Mesenchymal stem cell (in vitro differentiated cells and primary cell): Measurements from ENCODE around the gene TMEM181.
A peak's percentile ranks its signal among the peaks of the same experiment; 100 is the strongest.

Experiments
- DNase-seq: peaks from one replicate; pipeline ENCODE4 v3.0.0-alpha.2; 2013
- H2AFZ ChIP-seq: one replicate; pipeline ENCODE4 v1.6.1; 2013; ENCODE audit warnings: low read depth, mild to moderate bottlenecking, control low read depth, inconsistent platforms, low read length, moderate library complexity
- H2AK5ac ChIP-seq: 2 replicates; pipeline ENCODE4 v1.6.1; 2013; ENCODE audit warnings: low read length, moderate library complexity, mild to moderate bottlenecking, inconsistent platforms; ENCODE audit not compliant: severe bottlenecking
- H2BK120ac ChIP-seq: one replicate; pipeline ENCODE4 v1.6.1; 2013; ENCODE audit warnings: low read depth, mild to moderate bottlenecking, inconsistent platforms, low read length, moderate library complexity
- H2BK12ac ChIP-seq, 2 experiments: one replicate each; pipeline ENCODE4 v1.6.1; 2013; ENCODE audit warnings: inconsistent platforms in 2 of 2, low read length in 2 of 2, mild to moderate bottlenecking in 2 of 2, moderate library complexity in 2 of 2, control low read depth in 1 of 2
- H2BK15ac ChIP-seq: one replicate; pipeline ENCODE4 v1.6.1; 2013; ENCODE audit warnings: mild to moderate bottlenecking, low read depth, inconsistent platforms; ENCODE audit not compliant: poor library complexity, severe bottlenecking
- H2BK5ac ChIP-seq: 2 replicates; pipeline ENCODE4 v1.6.1; 2013; ENCODE audit warnings: low read depth, mild to moderate bottlenecking, low read length, control low read depth, inconsistent platforms; ENCODE audit not compliant: poor library complexity, severe bottlenecking
- H3K14ac ChIP-seq, 2 experiments: one replicate each; pipeline ENCODE4 v1.6.1; 2013; ENCODE audit warnings: inconsistent platforms in 2 of 2, low read length in 2 of 2, control low read depth in 1 of 2, mild to moderate bottlenecking in 1 of 2, moderate library complexity in 1 of 2
- H3K18ac ChIP-seq, 2 experiments: one replicate each; pipeline ENCODE4 v1.6.1; 2013; ENCODE audit warnings: inconsistent platforms in 2 of 2, low read length in 2 of 2, control low read depth in 1 of 2, low read depth in 1 of 2, mild to moderate bottlenecking in 1 of 2
- H3K23ac ChIP-seq, 2 experiments: one replicate each; pipeline ENCODE4 v1.6.1; 2013; ENCODE audit warnings: inconsistent platforms in 2 of 2, low read length in 2 of 2, mild to moderate bottlenecking in 2 of 2, moderate library complexity in 2 of 2, control low read depth in 1 of 2
- H3K27ac ChIP-seq: 2 replicates; pipeline ENCODE4 v1.5.1; 2013; ENCODE audit warnings: mild to moderate bottlenecking, moderate library complexity, low read length, control low read depth, inconsistent platforms; ENCODE audit not compliant: poor library complexity, severe bottlenecking
- H3K27me3 ChIP-seq, 2 experiments: 2 replicates each; pipeline versions ENCODE4 v1.6.1 to v1.7.0; 2013; ENCODE audit warnings: low read length in 2 of 2, mild to moderate bottlenecking in 2 of 2, moderate library complexity in 2 of 2, control low read depth in 1 of 2, inconsistent platforms in 1 of 2; ENCODE audit not compliant: control insufficient read depth in 1 of 2, insufficient read depth in 1 of 2
- H3K36me3 ChIP-seq, 2 experiments: 2 replicates each; pipeline versions ENCODE4 v1.6.1 to v1.7.0; 2013; ENCODE audit warnings: low read length in 2 of 2, control low read depth in 1 of 2, inconsistent platforms in 1 of 2, low read depth in 1 of 2, mild to moderate bottlenecking in 1 of 2; ENCODE audit not compliant: insufficient read depth in 2 of 2, control insufficient read depth in 1 of 2
- H3K4ac ChIP-seq, 2 experiments: one replicate each; pipeline ENCODE4 v1.6.1; 2013; ENCODE audit warnings: inconsistent platforms in 2 of 2, low read length in 2 of 2, mild to moderate bottlenecking in 2 of 2, moderate library complexity in 2 of 2, control low read depth in 1 of 2, low read depth in 1 of 2
- H3K4me1 ChIP-seq: 2 replicates; pipeline ENCODE4 v1.6.1; 2013; ENCODE audit warnings: low read depth, low read length, control low read depth; ENCODE audit not compliant: control insufficient read depth, insufficient read depth
- H3K4me2 ChIP-seq: 2 replicates; pipeline ENCODE4 v1.6.1; 2013; ENCODE audit warnings: low read length, mild to moderate bottlenecking, inconsistent platforms; ENCODE audit not compliant: poor library complexity, severe bottlenecking
- H3K4me3 ChIP-seq, 2 experiments: 2 replicates each; pipeline versions ENCODE4 v1.5.1 to v1.7.0; 2013; ENCODE audit warnings: low read length in 2 of 2, mild to moderate bottlenecking in 2 of 2, control low read depth in 1 of 2, low read depth in 1 of 2; ENCODE audit not compliant: insufficient read depth in 1 of 2
- H3K79me1 ChIP-seq: replicated peaks from 2 replicates; pipeline ENCODE4 v1.6.1; 2013; ENCODE audit warnings: mild to moderate bottlenecking, control low read depth, low read length, inconsistent platforms; ENCODE audit not compliant: poor library complexity, severe bottlenecking
- H3K9ac ChIP-seq: 2 replicates; pipeline ENCODE4 v1.7.0; 2013; ENCODE audit warnings: mild to moderate bottlenecking, low read length, moderate library complexity
- H3K9me3 ChIP-seq: 2 replicates; pipeline ENCODE4 v1.7.0; 2013; ENCODE audit warnings: mild to moderate bottlenecking, low read length; ENCODE audit not compliant: control insufficient read depth
- H4K8ac ChIP-seq: one replicate; pipeline ENCODE4 v1.6.1; 2013; ENCODE audit warnings: inconsistent platforms, mild to moderate bottlenecking, low read length, moderate library complexity
- H4K91ac ChIP-seq: one replicate; pipeline ENCODE4 v1.6.1; 2013; ENCODE audit warnings: mild to moderate bottlenecking, low read length, inconsistent platforms
- WGBS: methylation state at CpG from one replicate; pipeline ENCODE4 v1.1.7; 2013; ENCODE audit warnings: mixed read lengths; 5-methylcytosine and 5-hydroxymethylcytosine counted together

TMEM181 gene

GRCh38 chr6:158642097-158642601 lies 82.3 kb downstream of the TMEM181 start:
- H2BK12ac ChIP-seq = peak overlapping the region in 1 of 2 experiments; percentile 37
- peak overlapping the region; percentile 68 for H3K27ac ChIP-seq
- H4K91ac ChIP-seq = peak overlapping the region; percentile 52
- no peaks in the 10 kb centered on the region for H3K27me3 ChIP-seq
- H2AFZ ChIP-seq = no peak overlapping the region
- H3K14ac ChIP-seq = no peak overlapping the region
- peaks cover 11% of the 10 kb centered on the region for H3K79me1 ChIP-seq
- H3K4me1 ChIP-seq = peaks cover 9% of the 10 kb centered on the region
- peak overlapping the region; percentile 68 for H2BK15ac ChIP-seq
- H2AK5ac ChIP-seq = no peak overlapping the region
- peak overlapping the region in 1 of 2 experiments; percentile 88 for H3K4me3 ChIP-seq
- peak overlapping the region; percentile 80 for H4K8ac ChIP-seq
- H3K9ac ChIP-seq = peak overlapping the region; percentile 99
- peak overlapping the region in 1 of 2 experiments; percentile 51 for H3K4ac ChIP-seq
- H3K9me3 ChIP-seq = no peaks in the 10 kb centered on the region
- WGBS = 46% methylated on average over 7 of the region's 8 CpGs
- no peak overlapping the region for H2BK5ac ChIP-seq
- peak overlapping the region in 1 of 2 experiments; percentile 61 for H3K18ac ChIP-seq
- no peak overlapping the region for H3K23ac ChIP-seq
- H2BK120ac ChIP-seq = no peak overlapping the region
- H3K4me2 ChIP-seq = peak overlapping the region; percentile 58
- peak; percentile 83 for DNase-seq
- H3K36me3 ChIP-seq = peaks cover 10 to 30% of the 10 kb centered on the region in 2 experiments

GRCh38 chr6:158643836-158644230 lies 83.9 kb downstream of the TMEM181 start:
- peaks cover 4 to 21% of the 10 kb centered on the region in 2 experiments for H3K36me3 ChIP-seq
- H3K14ac ChIP-seq = peak overlapping the region in 1 of 2 experiments; percentile 96
- 8% methylated on average over 21 of the region's 21 CpGs for WGBS
- H4K8ac ChIP-seq = peak overlapping the region; percentile 90
- peak overlapping the region; percentile 75 for H3K4me2 ChIP-seq
- peak overlapping the region; percentile 97 to 98 for H3K18ac ChIP-seq
- peak overlapping the region; percentile 99 for H3K9ac ChIP-seq
- H3K27me3 ChIP-seq = no peaks in the 10 kb centered on the region
- peak overlapping the region; percentile 85 for H2BK120ac ChIP-seq
- H3K23ac ChIP-seq = peak overlapping the region in 1 of 2 experiments; percentile 91
- H3K9me3 ChIP-seq = no peaks in the 10 kb centered on the region
- peak overlapping the region; percentile 66 for H2AFZ ChIP-seq
- H2BK5ac ChIP-seq = peak overlapping the region; percentile 76
- H2BK12ac ChIP-seq = no peak overlapping the region
- no peak for DNase-seq
- peaks cover 7% of the 10 kb centered on the region for H3K4me1 ChIP-seq
- H2BK15ac ChIP-seq = peak overlapping the region; percentile 2
- H3K79me1 ChIP-seq = peaks cover 8% of the 10 kb centered on the region
- peak overlapping the region; percentile 14 for H3K27ac ChIP-seq
- peak overlapping the region; percentile 97 for H4K91ac ChIP-seq
- peak overlapping the region; percentile 88 to 99 for H3K4me3 ChIP-seq
- no peak overlapping the region for H2AK5ac ChIP-seq
- H3K4ac ChIP-seq = peak overlapping the region; percentile 94 to 99

GRCh38 chr6:158644231-158645063 lies 84.6 kb downstream of the TMEM181 start, which contains the start of gene DYNLT1:
Gene DYNLT1 (minus strand): TSS chr6:158644743. CDS start chr6:158644708, 35 bp downstream.
- Histone ChIP-seq H2AFZ (peak within 1 kb of the TSS; percentile 72), H3K27me3 (no peaks in the 10 kb centered on the region), H3K9me3 (no peaks in the 10 kb centered on the region), H3K23ac (peak within 1 kb of the TSS in 1 of 2 experiments; percentile 91), H3K14ac (peak within 1 kb of the TSS in 1 of 2 experiments; percentile 96), H4K8ac (peak within 1 kb of the TSS; percentile 90), H2BK15ac (peak within 1 kb of the TSS; percentile 99), H3K18ac (peak within 1 kb of the TSS; percentile 97 to 98), H3K27ac (peak within 1 kb of the TSS; percentile 68), H3K9ac (peak within 1 kb of the TSS; percentile 99), H3K36me3 (peaks cover 0 to 15% of the 10 kb centered on the region in 2 experiments), H4K91ac (peak within 1 kb of the TSS; percentile 97), H3K4me1 (peaks cover 11% of the 10 kb centered on the region), H3K79me1 (peaks cover 2% of the 10 kb centered on the region), H3K4me3 (peak within 1 kb of the TSS; percentile 88 to 99), H2BK5ac (peak within 1 kb of the TSS; percentile 76), H2AK5ac (no peak within 1 kb of the TSS), H2BK12ac (peak within 1 kb of the TSS; percentile 61 to 89), H3K4ac (peak within 1 kb of the TSS; percentile 94 to 99), H3K4me2 (peak within 1 kb of the TSS; percentile 75), H2BK120ac (peak within 1 kb of the TSS; percentile 85)
- peak; percentile 94 for DNase-seq
- WGBS = under 1% methylated on average over 65 of the region's 81 CpGs
